Esophagus muscularis mucosa (tissue), 4 donors: ENCODE results near the gene KLC3. TPM values are rescaled to one million over a fixed set of nuclear protein-coding genes. Genes with fewer than 3 reads are reported as not detected.

ENCODE experiments used
- DNase-seq: peaks from one replicate; pipeline ENCODE4 v3.0.0-alpha.2; 2017; ENCODE audit errors: extremely low spot score
- H3K27ac ChIP-seq, 4 donors: fragments of 200-600 bp; sonication (generic); replicated peaks in 1 of 4; 1 replicate in 3 of 4; 2 replicates in 1 of 4; pipeline ENCODE4 v1.5.1; 2016 to 2019; ENCODE audit warnings: mild to moderate bottlenecking in 1 of 4
- H3K27me3 ChIP-seq, 4 donors: fragments of 200-600 bp; sonication (generic); one replicate each; pipeline versions ENCODE4 v1.5.1 to v1.6.0; 2016 to 2019
- H3K36me3 ChIP-seq, 4 donors: fragments of 200-600 bp; sonication (generic); one replicate each; pipeline ENCODE4 v1.5.1; 2016 to 2019
- H3K4me1 ChIP-seq, 4 donors: fragments of 200-600 bp; sonication (generic); one replicate each; pipeline ENCODE4 v1.5.1; 2016 to 2019
- H3K4me3 ChIP-seq, 4 donors: fragments of 200-600 bp; sonication (generic); 1 replicate in 2 of 4; 2 replicates in 2 of 4; pipeline ENCODE4 v1.5.1; 2016 to 2019; ENCODE audit warnings: mild to moderate bottlenecking in 4 of 4, moderate library complexity in 1 of 4
- H3K9me3 ChIP-seq, 4 donors: fragments of 200-600 bp; sonication (generic); 1 replicate in 3 of 4; 2 replicates in 1 of 4; pipeline ENCODE4 v1.5.1; 2016 to 2019
- EP300 ChIP-seq: sonication (generic); formaldehyde crosslinking; IDR thresholded peaks from one replicate; pipeline ENCODE4 v1.6.1; 2017; ENCODE audit warnings: antibody characterized with exemption
- POLR2A ChIP-seq: fragments of 450-650 bp; IDR thresholded peaks from one replicate; pipeline ENCODE4 v1.6.1; 2017; ENCODE audit warnings: antibody characterized with exemption, moderate library complexity, mild to moderate bottlenecking, low read depth
- POLR2AphosphoS5 ChIP-seq, 2 donors: sonication (generic); formaldehyde crosslinking; IDR thresholded peaks; one replicate each; pipeline ENCODE4 v1.6.1; 2017; ENCODE audit warnings: antibody characterized with exemption in 2 of 2
- WGBS: methylation state at CpG from one replicate; pipeline ENCODE4 v1.1.5; 2018; 5-methylcytosine and 5-hydroxymethylcytosine counted together
- intact Hi-C: fragments of 100-400 bp; cut with DNase I; formaldehyde crosslinking; loops from one replicate; pipeline ENCODE4 v1.15.1; 2023
- total RNA-seq, 4 donors: library from RNA; depleted of rRNA; stranded (reverse); fragments of >200 nt; gene quantifications; one replicate each; pipeline versions ENCODE4 v1.1.0 to v1.2.1, GENCODE V29; 2016
- TF ChIP-seq, protein P1 (sequence below), 3 experiments: fragments of 200-600 bp in 2 of 3; fragments of 450-650 bp in 1 of 3; sonication (generic) in 2 of 3; IDR thresholded peaks; one replicate each; pipeline ENCODE4 v1.5.1; 2017 to 2019; ENCODE audit warnings: antibody characterized with exemption in 3 of 3, mild to moderate bottlenecking in 2 of 3, moderate library complexity in 1 of 3

Gene KLC3
- total RNA-seq, 4 donors from 2014 or later: not detected

- peaks cover 0 to 28% (median 6%) of the 10 kb centered on the region in 4 donors for H3K27me3 ChIP-seq
- no peaks in the 10 kb centered on the region for H3K9me3 ChIP-seq
- no peak for TF ChIP-seq POLR2AphosphoS5 (IDR thresholded peaks at IDR 0.05)
- no peak for TF ChIP-seq POLR2A
- no peak for TF ChIP-seq EP300
- TF ChIP-seq, protein P1, sequence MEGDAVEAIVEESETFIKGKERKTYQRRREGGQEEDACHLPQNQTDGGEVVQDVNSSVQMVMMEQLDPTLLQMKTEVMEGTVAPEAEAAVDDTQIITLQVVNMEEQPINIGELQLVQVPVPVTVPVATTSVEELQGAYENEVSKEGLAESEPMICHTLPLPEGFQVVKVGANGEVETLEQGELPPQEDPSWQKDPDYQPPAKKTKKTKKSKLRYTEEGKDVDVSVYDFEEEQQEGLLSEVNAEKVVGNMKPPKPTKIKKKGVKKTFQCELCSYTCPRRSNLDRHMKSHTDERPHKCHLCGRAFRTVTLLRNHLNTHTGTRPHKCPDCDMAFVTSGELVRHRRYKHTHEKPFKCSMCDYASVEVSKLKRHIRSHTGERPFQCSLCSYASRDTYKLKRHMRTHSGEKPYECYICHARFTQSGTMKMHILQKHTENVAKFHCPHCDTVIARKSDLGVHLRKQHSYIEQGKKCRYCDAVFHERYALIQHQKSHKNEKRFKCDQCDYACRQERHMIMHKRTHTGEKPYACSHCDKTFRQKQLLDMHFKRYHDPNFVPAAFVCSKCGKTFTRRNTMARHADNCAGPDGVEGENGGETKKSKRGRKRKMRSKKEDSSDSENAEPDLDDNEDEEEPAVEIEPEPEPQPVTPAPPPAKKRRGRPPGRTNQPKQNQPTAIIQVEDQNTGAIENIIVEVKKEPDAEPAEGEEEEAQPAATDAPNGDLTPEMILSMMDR (IDR thresholded peaks at IDR 0.05): no peak
- WGBS: 65% methylated on average over 3 of the region's 3 CpGs
- intact Hi-C loops: no loop called here
- H3K36me3 ChIP-seq: peaks cover 0 to 43% (median 10%) of the 10 kb centered on the region in 4 donors
- no peak for DNase-seq
- H3K4me3 ChIP-seq: no peak overlapping the region
- H3K27ac ChIP-seq: no peak overlapping the region
- H3K4me1 ChIP-seq: no peaks in the 10 kb centered on the region
Measured at GRCh38 chr19:45391346-45391745, 50.8 kb downstream of the KLC3 start.

DNA sequence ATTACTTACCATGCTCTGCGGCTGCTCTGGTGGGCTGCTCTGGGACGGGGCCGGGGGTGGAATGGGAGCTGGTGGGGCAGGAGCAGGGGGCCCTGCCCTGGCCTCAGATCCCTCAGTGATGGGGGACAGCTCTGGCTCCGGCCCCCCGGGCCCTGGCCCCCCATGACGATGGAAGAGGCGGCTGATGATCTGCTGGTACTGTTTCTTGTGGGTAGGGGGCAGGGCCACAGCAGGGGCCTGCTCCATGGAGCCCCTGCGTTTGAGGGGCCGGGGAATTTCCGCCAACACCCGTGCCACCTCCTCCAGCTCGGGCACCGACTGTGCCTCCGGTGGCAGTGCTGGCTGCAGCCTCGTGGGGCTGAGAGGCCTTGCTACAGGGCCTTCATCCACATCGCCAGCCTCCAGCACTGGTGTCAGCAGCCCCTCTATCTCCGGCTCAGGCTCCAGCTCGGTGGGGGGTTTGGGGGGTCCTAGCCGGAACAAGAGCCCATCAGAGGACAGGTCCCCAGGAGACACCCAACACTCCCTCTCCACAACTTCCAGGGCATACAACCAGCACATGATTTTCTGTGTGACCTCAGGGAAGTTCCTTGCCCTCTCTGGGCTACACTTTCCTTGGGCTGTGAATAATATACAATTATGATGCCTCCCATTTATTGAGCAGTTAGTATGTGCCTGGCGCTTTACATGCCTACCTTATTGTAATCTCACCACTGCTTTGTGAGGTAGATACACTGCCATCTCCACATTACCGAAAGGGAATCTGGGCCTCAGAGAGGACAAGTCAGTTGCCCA is 51.5 kb downstream of the KLC3 start:
- no peak overlapping the region for H3K4me3 ChIP-seq
- no peak for DNase-seq
- WGBS: 92% methylated on average over 10 of the region's 21 CpGs
- no peaks in the 10 kb centered on the region for H3K9me3 ChIP-seq
- TF ChIP-seq, protein P1 (IDR thresholded peaks at IDR 0.05): no peak
- TF ChIP-seq EP300 (no peak), POLR2AphosphoS5 (IDR thresholded peaks at IDR 0.05) (no peak), POLR2A (no peak)
- no peak overlapping the region for H3K27ac ChIP-seq
- H3K36me3 ChIP-seq: peaks cover 0 to 49% (median 15%) of the 10 kb centered on the region in 4 donors
- H3K27me3 ChIP-seq: peaks cover 0 to 28% (median under 1%) of the 10 kb centered on the region in 4 donors
- H3K4me1 ChIP-seq: no peaks in the 10 kb centered on the region
- intact Hi-C loops: no loop called here

GRCh38 chr19:45395821-45396617 is 55.5 kb downstream of the KLC3 start:
- peaks cover 0 to 54% (median 15%) of the 10 kb centered on the region in 4 donors for H3K36me3 ChIP-seq
- DNase-seq: no peak
- no peaks in the 10 kb centered on the region for H3K9me3 ChIP-seq
- peaks cover 15 to 23% (median 17%) of the 10 kb centered on the region in 4 donors for H3K4me1 ChIP-seq
- TF ChIP-seq POLR2AphosphoS5 (IDR thresholded peaks at IDR 0.05) (no peak), POLR2A (no peak), EP300 (no peak)
- TF ChIP-seq, protein P1 (IDR thresholded peaks at IDR 0.05): no peak
- H3K27me3 ChIP-seq: peaks cover 0 to 28% (median 0%) of the 10 kb centered on the region in 4 donors
- intact Hi-C loops: no loop called here
- 68% methylated on average over 54 of the region's 59 CpGs for WGBS
- no peak overlapping the region for H3K27ac ChIP-seq
- no peak overlapping the region for H3K4me3 ChIP-seq

DNA sequence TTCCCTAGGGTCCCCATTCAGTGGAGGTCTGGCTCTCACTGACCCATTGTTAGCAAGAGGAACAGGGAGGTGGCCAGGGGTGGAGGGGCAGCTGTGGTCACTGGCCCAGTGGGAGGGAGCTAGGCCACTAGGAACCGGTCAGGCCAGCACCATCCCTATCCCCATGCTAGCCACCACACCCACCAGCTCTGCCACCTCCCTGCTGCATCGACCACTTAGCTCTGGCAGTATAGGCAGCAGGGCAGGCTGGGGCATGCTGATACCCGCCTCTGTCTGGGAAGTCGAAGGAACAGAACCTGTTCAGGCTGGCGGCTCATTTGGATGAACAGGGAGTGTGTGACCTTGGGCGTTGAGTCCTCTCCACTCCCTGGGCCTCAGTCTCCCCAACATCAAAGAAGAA is 59.6 kb downstream of the KLC3 start:
- WGBS: 100% methylated on average over 5 of the region's 6 CpGs
- no peak overlapping the region for H3K4me3 ChIP-seq
- H3K27me3 ChIP-seq: peaks cover 0 to 47% (median 10%) of the 10 kb centered on the region in 4 donors
- intact Hi-C loops: no loop called here
- no peak overlapping the region for H3K27ac ChIP-seq
- no peak for DNase-seq
- no peak for TF ChIP-seq EP300
- TF ChIP-seq POLR2A: no peak
- TF ChIP-seq POLR2AphosphoS5 (IDR thresholded peaks at IDR 0.05): no peak
- TF ChIP-seq, protein P1 (IDR thresholded peaks at IDR 0.05): no peak
- peaks cover 0 to 29% (median 12%) of the 10 kb centered on the region in 4 donors for H3K36me3 ChIP-seq
- H3K4me1 ChIP-seq: peaks cover 44 to 46% (median 45%) of the 10 kb centered on the region in 4 donors
- no peaks in the 10 kb centered on the region for H3K9me3 ChIP-seq

Other genes with a start within 250 kb of the KLC3 start
- gene PPP1R37, start 247.6 kb upstream of the KLC3 start, total RNA-seq: 10 to 100 TPM; 21.0 to 46.7 (median 28.3) TPM
- under 1 TPM in 1 of 4 donors, not detected in 3; 0.26 TPM for gene NKPD1, start 179.8 kb upstream of the KLC3 start, total RNA-seq
- 10 to 100 TPM; 18.3 to 27.0 (median 19.4) TPM for gene TRAPPC6A, start 162.5 kb upstream of the KLC3 start, total RNA-seq
- 10 to 100 TPM in 3 of 4 donors, 1 to 10 TPM in 1; 5.4 to 21.9 (median 16.1) TPM for gene BLOC1S3, start 162.0 kb upstream of the KLC3 start, total RNA-seq
- gene EXOC3L2, start 95.3 kb upstream of the KLC3 start, total RNA-seq: 1 to 10 TPM in 3 of 4 donors, under 1 TPM in 1; 0.42 to 3.6 (median 2.5) TPM
- 10 to 100 TPM; 17.4 to 36.9 (median 27.5) TPM for gene MARK4, start 89.5 kb upstream of the KLC3 start, total RNA-seq
- gene CKM, start 17.9 kb upstream of the KLC3 start, total RNA-seq: 1 to 10 TPM in 2 of 4 donors, under 1 TPM in 1, not detected in 1; 0.66 to 1.4 (median 1.1) TPM
- 10 to 100 TPM in 2 of 4 donors, 1 to 10 TPM in 2; 6.5 to 16.6 (median 11.4) TPM for gene ERCC2, start 29.8 kb downstream of the KLC3 start, total RNA-seq
- 10 to 100 TPM in 2 of 4 donors, 1 to 10 TPM in 2; 4.1 to 16.8 (median 9.5) TPM for gene PPP1R13L, start 64.3 kb downstream of the KLC3 start, total RNA-seq
- gene POLR1G, start 65.9 kb downstream of the KLC3 start, total RNA-seq: 1 to 10 TPM; 2.9 to 8.7 (median 6.0) TPM
- gene ERCC1, start 83.2 kb downstream of the KLC3 start, total RNA-seq: 100 to 1,000 TPM in 1 of 4 donors, 10 to 100 TPM in 3; 62.8 to 102 (median 69.3) TPM
- gene FOSB, start 127.2 kb downstream of the KLC3 start, total RNA-seq: 10 to 100 TPM in 2 of 4 donors, 1 to 10 TPM in 2; 2.2 to 25.2 (median 6.9) TPM
- 10 to 100 TPM in 3 of 4 donors, 1 to 10 TPM in 1; 7.0 to 23.6 (median 17.2) TPM for gene RTN2, start 156.3 kb downstream of the KLC3 start, total RNA-seq
- 1 to 10 TPM; 1.6 to 3.8 (median 3.0) TPM for gene PPM1N, start 157.7 kb downstream of the KLC3 start, total RNA-seq
- 100 to 1,000 TPM; 172 to 321 (median 210) TPM for gene VASP, start 166.7 kb downstream of the KLC3 start, total RNA-seq
- 10 to 100 TPM in 2 of 4 donors, 1 to 10 TPM in 2; 6.2 to 20.0 (median 13.8) TPM for gene OPA3, start 244.1 kb downstream of the KLC3 start, total RNA-seq